GM06990 (cell line): ENCODE results near the gene DAND5.
"Not testable (repeated sequence)": the region's sequence is repeated elsewhere in the genome, so short reads cannot be mapped to it uniquely, and the experiment has no call there.

Source experiments
- DNase-seq: peaks from one replicate; pipeline ENCODE4 v3.0.0-alpha.2; 2011; ENCODE audit not compliant: insufficient read length; ENCODE audit errors: extremely low read depth
- H3K27me3 ChIP-seq: replicated peaks from 2 replicates; pipeline ENCODE4 v1.6.0; 2011; ENCODE audit warnings: low read length; ENCODE audit not compliant: control insufficient read depth, insufficient read depth
- H3K36me3 ChIP-seq: 2 replicates; pipeline ENCODE4 v1.5.1; 2011; ENCODE audit warnings: low read length; ENCODE audit not compliant: control insufficient read depth, insufficient read depth
- H3K4me3 ChIP-seq: replicated peaks from 2 replicates; pipeline ENCODE4 v1.5.1; 2011; ENCODE audit warnings: low read depth, mild to moderate bottlenecking, control low read depth, low read length
- CTCF ChIP-seq: IDR thresholded peaks from 2 replicates; pipeline ENCODE4 v1.5.1; 2011; ENCODE audit warnings: low read length, control low read depth, mild to moderate bottlenecking, inconsistent platforms; ENCODE audit not compliant: insufficient read depth, poor library complexity, severe bottlenecking

DAND5 gene

GRCh38 chr19:12953799-12954611, 15.4 kb upstream of the DAND5 start:
- no peak for DNase-seq
- TF ChIP-seq CTCF, result no peak
- H3K27me3 ChIP-seq, result no peaks in the 10 kb centered on the region
- no peak overlapping the region for H3K4me3 ChIP-seq
- peaks cover 23% of the 10 kb centered on the region for H3K36me3 ChIP-seq

GRCh38 chr19:12954612-12954962, 14.8 kb upstream of the DAND5 start:
- H3K27me3 ChIP-seq, result no peaks in the 10 kb centered on the region
- peaks cover 18% of the 10 kb centered on the region for H3K36me3 ChIP-seq
- no peak for DNase-seq
- no peak for TF ChIP-seq CTCF
- no peak overlapping the region for H3K4me3 ChIP-seq

GRCh38 chr19:12955575-12955974, 13.8 kb upstream of the DAND5 start:
- DNase-seq, H3K27me3 ChIP-seq: not testable (repeated sequence)
- peak overlapping the region; percentile 80 for H3K4me3 ChIP-seq
- H3K36me3 ChIP-seq, result peaks cover 15% of the 10 kb centered on the region

GRCh38 chr19:12955996-12956395, 13.4 kb upstream of the DAND5 start:
- no peaks in the 10 kb centered on the region for H3K27me3 ChIP-seq
- TF ChIP-seq CTCF, result no peak
- no peak for DNase-seq
- H3K36me3 ChIP-seq, result peaks cover 15% of the 10 kb centered on the region
- H3K4me3 ChIP-seq, result peak overlapping the region; percentile 80

- TF ChIP-seq CTCF, result no peak
- Histone ChIP-seq H3K36me3 (peaks cover 10% of the 10 kb centered on the region), H3K27me3 (no peaks in the 10 kb centered on the region), H3K4me3 (peak within 1 kb of the TSS; percentile 80)
- peak; percentile 89 for DNase-seq
Observed at GRCh38 chr19:12956446-12957388, 12.7 kb upstream of the DAND5 start, which contains the start of gene GADD45GIP1. Gene GADD45GIP1, minus strand, starts transcription at chr19:12957223. Its CDS starts 11 bp downstream, at chr19:12957212.

GRCh38 chr19:12957389-12957952, 11.9 kb upstream of the DAND5 start:
- not testable (repeated sequence) for H3K36me3 ChIP-seq, H3K27me3 ChIP-seq, DNase-seq
- peak overlapping the region; percentile 80 for H3K4me3 ChIP-seq
